PFSK-1 (cell line): ENCODE results near the gene RXFP3.

ENCODE experiments used
- FOXP2 ChIP-seq: optimal IDR thresholded peaks from 2 replicates; pipeline ENCODE3; 2011; ENCODE audit warnings: borderline replicate concordance, control low read depth, inconsistent platforms; ENCODE audit not compliant: insufficient read depth; ENCODE audit errors: extremely low read length, extremely low read depth
- POLR2AphosphoS5 ChIP-seq: IDR thresholded peaks from 2 replicates; pipeline ENCODE4 v1.6.1; 2012; ENCODE audit warnings: low read depth, mild to moderate bottlenecking, control low read depth, low read length, moderate library complexity
- SIN3A ChIP-seq: IDR thresholded peaks from 2 replicates; pipeline ENCODE4 v1.6.1; 2012; ENCODE audit warnings: mild to moderate bottlenecking, low read length, moderate library complexity, borderline replicate concordance; ENCODE audit not compliant: insufficient read depth
- TAF1 ChIP-seq: IDR thresholded peaks from 2 replicates; pipeline ENCODE4 v1.6.1; 2012; ENCODE audit warnings: low read length, control low read depth, borderline replicate concordance; ENCODE audit not compliant: insufficient read depth
- TF ChIP-seq, protein P1 (sequence below), 2 experiments: IDR thresholded peaks; 2 replicates each; pipeline versions ENCODE4 v1.6.1 to v1.8.0; 2011 to 2012; ENCODE audit warnings: low read depth in 2 of 2, low read length in 2 of 2, control low read depth in 1 of 2, inconsistent platforms in 1 of 2, mild to moderate bottlenecking in 1 of 2, moderate library complexity in 1 of 2; ENCODE audit not compliant: insufficient read depth in 1 of 2

- no peak for TF ChIP-seq FOXP2
- no peak for TF ChIP-seq SIN3A
- no peak for TF ChIP-seq TAF1
- no peak for TF ChIP-seq POLR2AphosphoS5
- TF ChIP-seq, protein P1, sequence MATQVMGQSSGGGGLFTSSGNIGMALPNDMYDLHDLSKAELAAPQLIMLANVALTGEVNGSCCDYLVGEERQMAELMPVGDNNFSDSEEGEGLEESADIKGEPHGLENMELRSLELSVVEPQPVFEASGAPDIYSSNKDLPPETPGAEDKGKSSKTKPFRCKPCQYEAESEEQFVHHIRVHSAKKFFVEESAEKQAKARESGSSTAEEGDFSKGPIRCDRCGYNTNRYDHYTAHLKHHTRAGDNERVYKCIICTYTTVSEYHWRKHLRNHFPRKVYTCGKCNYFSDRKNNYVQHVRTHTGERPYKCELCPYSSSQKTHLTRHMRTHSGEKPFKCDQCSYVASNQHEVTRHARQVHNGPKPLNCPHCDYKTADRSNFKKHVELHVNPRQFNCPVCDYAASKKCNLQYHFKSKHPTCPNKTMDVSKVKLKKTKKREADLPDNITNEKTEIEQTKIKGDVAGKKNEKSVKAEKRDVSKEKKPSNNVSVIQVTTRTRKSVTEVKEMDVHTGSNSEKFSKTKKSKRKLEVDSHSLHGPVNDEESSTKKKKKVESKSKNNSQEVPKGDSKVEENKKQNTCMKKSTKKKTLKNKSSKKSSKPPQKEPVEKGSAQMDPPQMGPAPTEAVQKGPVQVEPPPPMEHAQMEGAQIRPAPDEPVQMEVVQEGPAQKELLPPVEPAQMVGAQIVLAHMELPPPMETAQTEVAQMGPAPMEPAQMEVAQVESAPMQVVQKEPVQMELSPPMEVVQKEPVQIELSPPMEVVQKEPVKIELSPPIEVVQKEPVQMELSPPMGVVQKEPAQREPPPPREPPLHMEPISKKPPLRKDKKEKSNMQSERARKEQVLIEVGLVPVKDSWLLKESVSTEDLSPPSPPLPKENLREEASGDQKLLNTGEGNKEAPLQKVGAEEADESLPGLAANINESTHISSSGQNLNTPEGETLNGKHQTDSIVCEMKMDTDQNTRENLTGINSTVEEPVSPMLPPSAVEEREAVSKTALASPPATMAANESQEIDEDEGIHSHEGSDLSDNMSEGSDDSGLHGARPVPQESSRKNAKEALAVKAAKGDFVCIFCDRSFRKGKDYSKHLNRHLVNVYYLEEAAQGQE (IDR thresholded peaks at IDR 0.05; ENCODE audit: insufficient read depth in 1 of 2, low read depth in 2 of 2, low read length in 2 of 2): no peak
Observed at GRCh38 chr5:33975852-33976251, 39.7 kb downstream of the RXFP3 start.
